Bronchial epithelial cell (primary cell): ENCODE data around the gene NAB2. TPM values are rescaled to one million over a fixed set of nuclear protein-coding genes. Genes with fewer than 3 reads are reported as not detected.
A peak's percentile ranks its signal among the peaks of the same experiment; 100 is the strongest.

ENCODE experiments used
- DNase-seq: peaks from one replicate; pipeline ENCODE4 v3.0.0-alpha.2; 2010; ENCODE audit warnings: low read depth
- FAIRE-seq: peaks from 2 replicates; lab custom pipeline; 2011; peaks lifted over from hg19 to GRCh38; lab: Jason Lieb, UNC
- H3K27me3 ChIP-seq: 2 replicates; pipeline ENCODE4 v1.5.1; 2011; ENCODE audit warnings: low read length; ENCODE audit not compliant: control insufficient read depth, insufficient read depth
- H3K36me3 ChIP-seq: 2 replicates; pipeline ENCODE4 v1.5.1; 2011; ENCODE audit warnings: low read length; ENCODE audit not compliant: control insufficient read depth, insufficient read depth
- H3K4me3 ChIP-seq: 2 replicates; pipeline ENCODE4 v1.5.1; 2011; ENCODE audit warnings: mild to moderate bottlenecking, low read depth, low read length, control low read depth
- total RNA-seq: library from RNA; depleted of rRNA; stranded (reverse); fragments of >200 nt; gene quantifications from 2 replicates; pipeline ENCODE4 v1.2.1, GENCODE V29; 2014
- TF ChIP-seq, protein P1 (sequence below): IDR thresholded peaks from 2 replicates; pipeline ENCODE4 v1.5.1; 2011; ENCODE audit warnings: mild to moderate bottlenecking, moderate library complexity, low read length, control low read depth, inconsistent platforms; ENCODE audit not compliant: insufficient read depth, severe bottlenecking

Gene NAB2
- total RNA-seq, 1 donor from 2014 or later, result 40.5 TPM

DNA sequence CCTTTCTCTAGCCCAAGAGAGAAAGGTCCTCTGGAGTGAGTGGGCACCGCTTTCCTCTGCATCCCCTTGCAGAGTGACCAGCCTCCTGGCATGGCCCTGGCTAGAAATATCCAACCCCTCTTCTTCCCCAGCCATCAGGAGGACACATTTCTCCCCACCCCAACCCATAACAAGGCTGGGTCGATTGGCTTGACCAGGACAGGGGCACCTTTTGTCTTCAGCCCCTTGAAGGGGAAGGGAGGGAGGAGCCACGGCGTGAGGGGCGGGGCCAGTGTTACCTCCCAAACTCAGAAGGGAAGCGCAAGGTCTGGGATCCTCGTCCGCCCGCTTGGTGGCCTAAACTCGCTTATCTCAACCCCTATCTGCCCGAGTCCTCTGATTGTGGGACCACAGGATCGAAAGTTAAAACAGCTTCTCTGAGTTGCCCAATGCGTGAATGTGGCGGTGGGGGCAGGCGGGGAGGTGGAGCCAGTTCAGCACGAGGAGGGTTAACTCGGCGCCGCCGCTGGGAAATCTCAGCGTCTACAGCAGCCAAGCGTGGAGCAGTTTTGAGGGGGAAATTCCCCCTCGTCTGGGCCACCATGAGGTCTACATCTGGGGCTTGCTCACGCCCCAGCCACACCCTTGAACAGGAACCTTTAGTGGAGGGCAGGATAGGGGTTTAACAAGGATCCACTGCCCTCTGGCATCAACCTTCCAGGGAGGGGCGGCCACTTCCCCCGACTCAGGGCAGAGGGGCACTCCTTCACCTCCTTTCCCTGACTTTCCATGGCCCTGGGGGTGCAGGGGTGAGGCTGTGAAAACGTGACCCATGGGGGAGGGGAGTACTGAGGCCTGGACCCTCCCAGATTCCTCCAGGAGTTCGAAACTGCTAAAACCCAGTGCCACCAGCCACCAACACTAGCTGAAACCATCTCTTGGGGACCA is 21.5 kb downstream of the NAB2 start:
- H3K4me3 ChIP-seq, result peak overlapping the region; percentile 76
- peaks cover 27% of the 10 kb centered on the region for H3K36me3 ChIP-seq
- DNase-seq (no peak), FAIRE-seq (peak; percentile 13)
- TF ChIP-seq, protein P1, sequence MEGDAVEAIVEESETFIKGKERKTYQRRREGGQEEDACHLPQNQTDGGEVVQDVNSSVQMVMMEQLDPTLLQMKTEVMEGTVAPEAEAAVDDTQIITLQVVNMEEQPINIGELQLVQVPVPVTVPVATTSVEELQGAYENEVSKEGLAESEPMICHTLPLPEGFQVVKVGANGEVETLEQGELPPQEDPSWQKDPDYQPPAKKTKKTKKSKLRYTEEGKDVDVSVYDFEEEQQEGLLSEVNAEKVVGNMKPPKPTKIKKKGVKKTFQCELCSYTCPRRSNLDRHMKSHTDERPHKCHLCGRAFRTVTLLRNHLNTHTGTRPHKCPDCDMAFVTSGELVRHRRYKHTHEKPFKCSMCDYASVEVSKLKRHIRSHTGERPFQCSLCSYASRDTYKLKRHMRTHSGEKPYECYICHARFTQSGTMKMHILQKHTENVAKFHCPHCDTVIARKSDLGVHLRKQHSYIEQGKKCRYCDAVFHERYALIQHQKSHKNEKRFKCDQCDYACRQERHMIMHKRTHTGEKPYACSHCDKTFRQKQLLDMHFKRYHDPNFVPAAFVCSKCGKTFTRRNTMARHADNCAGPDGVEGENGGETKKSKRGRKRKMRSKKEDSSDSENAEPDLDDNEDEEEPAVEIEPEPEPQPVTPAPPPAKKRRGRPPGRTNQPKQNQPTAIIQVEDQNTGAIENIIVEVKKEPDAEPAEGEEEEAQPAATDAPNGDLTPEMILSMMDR, result no peak
- no peaks in the 10 kb centered on the region for H3K27me3 ChIP-seq

DNA sequence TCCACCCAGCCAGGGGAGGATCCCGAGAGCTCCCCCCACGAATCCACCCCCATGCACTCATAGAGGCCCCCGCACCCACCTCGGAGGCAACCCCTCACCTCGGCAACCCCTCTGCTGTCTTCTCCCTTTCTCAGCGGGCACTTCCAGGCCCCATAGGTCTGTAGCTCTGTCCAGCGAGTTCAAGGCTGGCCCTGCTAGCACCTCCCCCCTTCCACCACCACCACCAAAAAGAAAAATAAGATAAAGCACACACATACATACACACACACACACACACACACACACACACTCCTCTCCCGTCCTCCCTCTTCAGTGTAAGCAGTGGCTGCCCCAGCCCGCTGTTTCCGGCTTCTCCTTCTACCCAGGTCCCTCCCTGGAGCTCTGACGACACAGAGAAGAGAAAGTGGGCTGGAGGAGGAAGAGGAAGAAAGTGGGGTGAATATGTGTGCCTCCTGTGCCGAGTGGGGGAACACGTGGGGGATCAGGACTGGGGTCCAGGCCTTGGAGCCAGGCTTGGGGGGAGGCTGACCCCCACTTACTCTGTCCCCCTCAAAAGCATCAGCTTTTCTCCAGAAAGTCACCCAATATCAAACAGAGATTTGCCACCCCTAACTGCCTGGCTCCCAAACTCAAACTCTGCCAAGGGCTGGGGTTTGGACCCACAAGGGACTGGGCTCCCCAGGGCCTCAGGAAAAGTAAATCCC is 22.3 kb downstream of the NAB2 start, which contains the start of gene STAT6:
Gene STAT6, minus strand, starts transcription at position 332 of the 704 bp plus-strand sequence. CDS start 3,084 bp downstream, outside the sequence.
- TF ChIP-seq, protein P1, result no peak
- Histone ChIP-seq H3K27me3 (no peaks in the 10 kb centered on the region), H3K36me3 (peaks cover 20% of the 10 kb centered on the region), H3K4me3 (peak within 1 kb of the TSS; percentile 76)
- FAIRE-seq, result no peak
- peak; percentile 76 for DNase-seq

DNA sequence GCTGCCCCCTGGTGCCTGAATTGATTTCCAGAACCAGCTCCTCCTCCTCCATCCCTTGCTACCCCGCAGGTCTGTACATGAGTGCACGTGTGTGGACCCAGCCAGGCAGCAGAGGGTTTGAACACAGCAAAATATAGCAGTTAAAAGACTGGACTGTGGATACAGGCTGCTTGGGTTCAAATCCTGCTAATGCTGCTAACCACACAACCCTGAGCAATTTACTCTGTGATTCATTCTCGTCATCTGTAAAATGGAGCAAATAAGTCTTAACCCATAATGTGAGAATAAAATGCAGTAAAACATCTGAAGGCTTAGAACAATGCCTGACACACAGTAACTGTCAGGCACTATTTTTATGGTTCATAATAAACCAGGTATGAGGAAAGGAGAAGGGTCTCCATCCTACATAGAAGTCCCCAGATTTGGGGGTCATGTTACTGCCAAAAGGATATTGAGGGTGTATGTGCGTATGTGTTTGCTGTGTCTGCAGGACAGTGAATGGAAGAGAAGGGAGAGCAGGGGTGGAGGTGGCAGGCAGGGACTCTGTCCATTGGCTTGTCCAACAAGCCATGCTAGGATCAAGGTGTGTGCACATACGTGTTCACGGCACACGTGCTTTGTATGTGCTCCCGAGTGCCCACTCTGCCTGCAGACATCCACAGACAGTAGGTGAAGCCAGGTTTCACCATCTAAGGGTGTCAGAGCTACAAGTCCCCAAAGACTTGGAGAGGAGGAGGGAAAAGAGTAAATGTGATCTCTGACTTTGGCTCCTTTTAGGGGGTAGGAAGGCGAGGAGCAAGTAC is 23.8 kb downstream of the NAB2 start:
- no peak overlapping the region for H3K4me3 ChIP-seq
- no peaks in the 10 kb centered on the region for H3K27me3 ChIP-seq
- FAIRE-seq, result no peak
- peaks cover 8% of the 10 kb centered on the region for H3K36me3 ChIP-seq
- DNase-seq, result no peak
- TF ChIP-seq, protein P1, result peak; percentile 85

DNA sequence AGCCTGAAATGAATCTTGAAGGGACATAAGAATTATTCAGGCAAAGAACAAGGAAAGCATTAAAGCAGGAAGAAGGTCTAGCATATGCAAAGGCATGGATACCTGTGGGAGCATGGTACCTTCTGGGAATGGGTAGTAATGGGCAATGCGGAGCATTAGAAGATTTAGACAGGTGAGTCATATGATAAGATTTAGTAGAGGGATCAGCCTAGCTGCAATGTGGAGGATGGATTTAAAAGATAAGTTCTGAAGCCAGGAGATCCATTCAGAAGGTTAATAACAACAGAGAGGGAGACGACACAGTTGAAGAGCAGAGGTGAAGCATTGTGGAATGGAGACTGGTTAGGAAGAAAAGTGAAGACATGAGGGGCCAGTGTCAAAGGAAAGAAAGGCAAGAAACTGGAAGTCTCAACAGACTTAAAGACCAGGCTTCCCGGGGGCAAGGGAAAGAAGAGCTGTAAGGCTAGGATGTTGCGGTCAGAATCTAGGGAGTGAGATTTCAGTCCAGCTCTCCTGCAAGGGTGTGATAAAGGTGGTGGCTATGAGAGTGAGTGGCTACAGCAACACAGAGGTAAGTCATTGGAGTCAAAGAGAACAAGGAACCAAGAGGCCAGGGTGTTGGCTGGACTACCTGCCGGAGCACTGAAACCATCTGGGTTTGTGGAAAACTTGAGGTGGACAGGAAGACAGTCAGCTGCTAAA is 27.8 kb downstream of the NAB2 start:
- DNase-seq (no peak), FAIRE-seq (no peak)
- H3K4me3 ChIP-seq, result no peak overlapping the region
- H3K27me3 ChIP-seq, result no peaks in the 10 kb centered on the region
- no peaks in the 10 kb centered on the region for H3K36me3 ChIP-seq
- TF ChIP-seq, protein P1, result no peak

DNA sequence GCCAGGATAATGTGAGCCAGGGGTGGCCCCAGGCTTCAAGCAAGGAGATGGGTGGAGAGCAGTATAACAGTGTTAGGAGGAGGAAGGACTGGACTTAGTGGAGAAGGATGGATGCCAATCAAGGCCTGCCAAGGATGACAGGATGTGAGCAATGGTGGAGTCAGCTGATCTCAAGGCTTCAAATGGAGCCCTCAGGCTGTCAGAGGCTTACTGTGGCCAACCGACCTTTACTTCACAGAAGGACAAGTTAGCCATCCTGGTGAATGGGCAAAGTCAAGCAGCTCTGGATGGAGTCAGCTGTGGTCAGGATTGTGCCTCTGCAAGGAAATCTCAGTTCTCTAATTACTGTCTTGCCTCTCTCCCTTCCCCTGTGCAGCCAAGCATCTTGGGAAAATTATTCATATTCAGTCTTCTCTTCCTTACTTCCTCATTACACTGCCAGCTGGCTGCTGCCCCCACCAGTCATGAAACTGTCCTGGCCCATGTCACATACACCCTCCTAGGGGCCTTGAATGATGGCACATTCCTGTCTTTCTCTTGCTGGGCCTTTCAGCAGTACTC is 29.9 kb downstream of the NAB2 start:
- TF ChIP-seq, protein P1, result no peak
- no peak overlapping the region for H3K4me3 ChIP-seq
- H3K36me3 ChIP-seq, result no peaks in the 10 kb centered on the region
- FAIRE-seq (no peak), DNase-seq (peak; percentile 89)
- no peaks in the 10 kb centered on the region for H3K27me3 ChIP-seq
